Stromal cell of bone marrow (primary cell): Measurements from ENCODE around the gene RXFP1.

Source experiments
- DNase-seq: peaks from one replicate; pipeline ENCODE4 v3.0.0-alpha.2; 2012; ENCODE audit warnings: low read depth

The RXFP1 gene

DNA sequence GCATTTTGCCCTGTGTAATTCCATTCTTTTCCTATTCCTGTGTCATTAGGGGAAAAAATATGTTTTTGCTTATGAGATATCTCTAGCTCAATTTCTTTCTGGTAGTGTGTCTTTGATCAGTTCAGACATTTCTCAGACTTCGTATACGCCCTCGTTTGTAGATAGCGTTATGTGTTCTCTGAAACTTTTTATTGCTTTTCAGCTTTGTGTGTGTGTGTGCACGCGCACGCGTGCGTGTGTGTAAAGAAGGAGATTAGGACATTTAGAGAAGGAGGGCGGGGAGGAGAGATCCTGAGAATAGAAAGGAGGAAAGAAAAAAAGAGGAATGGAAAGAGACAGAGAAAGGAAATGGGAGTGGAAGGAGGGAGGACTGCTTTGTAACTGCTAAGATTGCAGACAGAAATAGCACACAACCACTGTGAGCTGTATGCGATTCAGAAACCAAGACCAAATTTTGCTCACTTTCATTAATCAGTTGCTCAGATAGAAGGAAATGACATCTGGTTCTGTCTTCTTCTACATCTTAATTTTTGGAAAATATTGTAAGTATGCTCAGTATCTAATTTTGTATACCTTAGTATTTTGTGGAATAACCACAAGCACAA lies at the start of gene RXFP1:
TSS of gene RXFP1 (plus strand) at position 399 of the 605 bp plus-strand sequence. CDS start at position 494, 95 bp downstream.
- no peak for DNase-seq

DNA sequence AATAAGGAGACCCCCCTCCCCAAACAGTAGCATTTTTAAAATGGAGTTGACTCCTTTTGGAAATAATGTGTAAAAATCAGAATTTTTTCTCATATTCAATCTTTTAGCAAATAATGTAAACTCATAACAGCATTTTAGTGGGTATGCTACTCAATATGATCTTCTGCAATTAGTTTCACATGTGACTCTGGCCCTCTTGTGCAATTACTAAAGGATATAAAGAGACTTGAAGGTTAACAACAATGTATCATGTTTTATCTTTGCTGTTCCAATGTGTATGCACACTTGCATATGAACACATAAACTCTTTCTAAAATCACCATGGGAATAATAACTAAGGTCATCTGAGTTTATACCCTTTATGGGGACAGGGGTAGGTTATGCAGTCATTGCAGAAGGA lies 39.9 kb upstream of the RXFP1 start:
- DNase-seq: no peak

DNA sequence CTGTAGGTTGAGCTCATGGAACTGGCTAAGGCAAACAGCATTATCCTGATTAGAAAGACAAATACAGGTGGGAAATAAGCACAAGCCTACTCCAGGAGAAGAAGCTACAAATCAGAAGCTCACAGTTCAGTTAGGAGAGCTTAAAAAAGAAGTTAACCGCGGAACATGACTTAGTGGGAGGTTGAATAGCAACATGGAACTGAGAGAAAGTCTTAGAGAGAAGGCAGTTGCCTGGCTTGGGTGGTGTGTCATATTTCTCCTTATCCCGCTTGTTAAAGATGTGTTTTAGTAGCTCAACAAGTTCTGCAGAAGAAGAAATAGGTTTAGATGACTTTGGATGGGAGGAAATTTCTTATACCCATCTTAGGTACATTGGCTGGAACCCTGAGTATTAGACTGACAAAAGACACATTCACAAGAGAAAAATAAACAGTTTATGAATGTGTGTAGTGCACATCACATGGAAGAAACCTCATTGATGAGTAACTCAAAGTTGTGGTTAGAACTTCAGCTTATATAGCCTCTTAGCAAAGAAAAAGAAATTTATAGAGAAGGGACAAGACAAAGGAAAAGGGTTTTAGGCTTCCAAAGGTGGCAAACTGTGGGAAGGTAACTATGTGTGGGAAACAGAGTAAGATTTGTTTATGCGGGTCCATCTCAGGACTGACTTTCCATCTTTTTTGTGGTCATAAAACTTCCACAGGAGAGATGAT lies 37.4 kb upstream of the RXFP1 start:
- DNase-seq: peak; percentile 50

DNA sequence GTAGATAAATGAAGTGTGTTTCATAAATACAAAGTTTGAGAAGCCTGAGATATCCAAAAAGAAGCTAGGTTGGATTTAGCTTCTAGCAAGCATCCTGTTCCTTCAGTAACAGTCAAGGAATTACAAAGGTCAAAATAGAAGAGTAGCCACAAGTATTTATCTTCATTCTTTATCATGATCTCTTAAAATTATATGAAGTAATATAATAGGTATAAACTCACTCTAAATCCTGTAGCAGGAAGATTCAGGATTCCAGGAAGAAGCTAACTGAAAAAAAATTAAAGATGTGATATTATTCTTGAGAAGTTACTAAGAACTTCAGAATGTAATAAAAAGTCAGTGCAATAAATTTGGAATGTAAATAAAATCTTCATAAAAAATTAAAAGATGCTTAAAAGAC lies 31.1 kb upstream of the RXFP1 start:
- DNase-seq: no peak

DNA sequence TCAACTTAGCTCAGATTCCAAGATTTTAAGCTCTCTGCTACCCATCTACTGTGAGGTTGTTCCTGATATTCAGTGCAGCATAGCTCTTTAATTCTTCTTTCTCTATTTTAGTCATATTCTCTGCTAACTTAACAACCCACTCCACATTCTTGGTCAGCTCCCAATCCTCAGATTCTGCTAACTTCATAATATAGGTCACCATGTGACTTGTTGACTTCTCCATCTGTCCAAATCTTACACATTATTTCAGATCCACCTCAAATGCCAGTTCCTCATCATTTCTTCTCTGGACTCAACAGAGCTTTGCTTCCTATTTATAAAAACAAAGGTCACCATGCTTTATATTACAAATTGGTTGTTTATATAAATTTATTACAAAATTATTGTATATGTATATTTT lies 29.3 kb upstream of the RXFP1 start:
- no peak for DNase-seq

DNA sequence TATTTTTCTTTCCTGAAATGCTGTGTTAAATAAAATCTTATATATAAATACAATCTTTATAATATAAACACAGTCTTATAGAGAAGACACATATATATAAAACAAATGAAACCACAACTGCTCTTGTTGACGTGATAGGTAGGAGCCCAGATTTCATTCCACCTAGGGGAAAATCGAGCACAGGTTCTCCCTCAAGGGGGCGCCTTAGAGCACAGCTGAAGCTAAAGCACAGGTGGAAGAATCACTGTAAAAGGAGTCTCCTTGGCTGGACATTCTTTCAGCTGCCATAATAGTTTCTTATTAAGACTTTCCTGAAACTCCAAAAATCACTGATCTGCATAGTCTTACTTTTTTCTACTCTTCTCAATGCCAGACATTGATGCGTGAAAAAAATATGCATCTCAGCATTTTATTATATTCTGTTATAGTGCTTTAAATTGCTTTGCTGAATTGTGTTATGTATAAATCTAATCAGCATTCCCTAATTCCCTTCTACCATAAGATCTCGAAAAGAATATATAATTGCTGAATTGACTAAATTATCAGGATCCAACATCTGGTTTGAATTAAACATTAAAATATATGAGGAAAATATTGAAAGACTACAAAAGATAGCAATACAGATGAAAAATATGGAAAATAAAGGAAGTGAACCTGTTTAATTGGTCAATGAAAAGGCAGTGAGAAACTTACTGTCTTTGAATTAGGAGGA lies 25.5 kb upstream of the RXFP1 start:
- no peak for DNase-seq

DNA sequence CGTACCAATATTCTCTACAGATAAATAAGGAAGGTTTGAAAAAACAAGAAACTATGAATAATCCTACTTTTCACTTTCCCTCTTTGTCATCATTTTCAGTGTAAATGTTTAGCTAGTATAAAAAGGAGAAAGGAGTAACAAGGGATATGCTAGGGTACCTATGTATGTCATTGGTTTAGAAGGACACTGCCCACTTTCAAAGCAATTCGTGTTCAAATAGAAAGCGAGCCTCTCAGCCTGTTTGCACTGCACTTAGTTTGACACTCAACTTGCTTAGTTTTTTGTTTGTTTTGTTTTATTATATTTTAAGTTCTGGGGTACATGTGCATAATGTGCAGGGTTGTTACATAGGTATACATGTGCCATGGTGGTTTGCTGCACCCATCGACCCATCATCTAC lies 21.6 kb upstream of the RXFP1 start:
- no peak for DNase-seq

DNA sequence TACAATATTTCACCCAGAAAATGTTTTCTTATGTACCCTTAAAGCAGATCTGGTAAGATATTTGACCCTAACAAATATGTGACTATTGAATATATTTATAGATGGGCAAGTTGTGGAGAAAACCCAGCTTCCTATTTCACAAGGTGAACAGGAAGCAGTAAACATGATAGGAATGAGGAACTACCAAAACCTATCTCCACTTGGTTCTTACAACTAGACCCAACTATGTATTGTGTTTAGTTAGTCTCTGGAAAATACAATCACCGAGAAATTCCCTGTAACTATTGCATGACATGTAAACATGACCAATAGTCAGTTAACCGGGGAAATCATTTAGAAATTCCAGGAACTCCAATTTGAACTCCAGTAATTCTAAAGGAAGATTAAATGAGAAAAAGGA lies 8.4 kb upstream of the RXFP1 start:
- DNase-seq: no peak

DNA sequence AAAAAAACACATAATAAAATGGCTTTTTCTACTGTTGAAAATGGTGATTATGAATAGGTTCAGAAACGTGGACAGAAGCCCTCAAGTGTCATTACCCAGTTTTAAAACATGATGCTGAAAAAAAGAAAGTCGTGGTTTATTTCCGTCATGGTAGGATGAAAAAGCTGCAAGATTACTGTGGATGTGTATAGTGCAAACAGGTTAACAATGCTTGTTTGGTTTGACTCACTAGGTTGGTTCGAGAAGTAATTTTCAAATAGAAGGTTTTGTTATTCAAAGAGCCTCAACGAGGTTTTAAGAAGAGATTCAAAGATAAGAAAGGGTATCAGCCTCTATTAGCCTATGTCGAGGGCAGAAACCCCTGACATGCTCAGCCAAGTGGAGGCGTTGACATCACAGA lies 2.5 kb upstream of the RXFP1 start:
- no peak for DNase-seq

DNA sequence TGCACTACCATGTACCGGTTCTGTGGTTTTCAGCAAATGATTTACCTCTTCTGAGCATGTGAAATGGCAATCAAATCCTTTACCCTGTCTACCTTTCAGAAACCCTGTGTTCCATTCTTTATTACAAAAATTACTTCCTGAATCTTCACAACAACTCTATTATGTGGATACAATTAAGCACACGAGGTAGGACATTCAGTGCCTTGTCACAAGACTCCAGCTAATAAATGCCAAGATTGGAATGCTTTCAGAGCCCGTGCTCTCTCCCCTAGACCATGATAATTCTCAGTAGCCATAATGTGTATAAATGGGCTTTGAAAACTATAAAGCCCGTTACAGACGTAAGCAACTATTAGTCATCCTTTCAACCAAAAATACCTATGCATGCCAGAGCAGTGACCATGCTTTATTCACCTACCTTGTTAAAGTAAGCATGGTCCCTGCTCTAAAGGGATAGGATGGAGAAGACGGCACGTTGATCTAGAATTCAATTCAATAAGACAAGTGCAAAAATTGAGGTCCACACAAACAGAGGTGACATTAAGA lies 2.4 kb downstream of the RXFP1 start:
- no peak for DNase-seq

DNA sequence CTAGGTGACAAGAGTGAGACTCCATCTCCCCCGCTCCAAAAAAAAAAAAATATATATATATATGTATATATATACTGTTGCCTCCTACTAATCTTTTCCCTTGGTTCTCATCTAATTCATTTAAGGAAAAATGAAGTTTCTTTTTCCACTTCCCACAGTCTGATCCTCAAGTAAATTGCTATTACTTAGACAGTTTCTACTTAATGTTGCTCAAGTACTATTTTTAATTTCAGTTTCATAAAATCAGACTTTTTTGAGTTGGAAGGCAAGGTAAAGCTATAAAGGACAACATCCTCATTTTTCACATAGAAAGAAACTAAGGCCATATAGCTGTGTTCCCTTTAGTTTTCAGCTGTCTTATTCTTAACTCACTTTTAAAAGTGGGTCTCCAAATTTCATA lies 5.8 kb downstream of the RXFP1 start:
- no peak for DNase-seq

DNA sequence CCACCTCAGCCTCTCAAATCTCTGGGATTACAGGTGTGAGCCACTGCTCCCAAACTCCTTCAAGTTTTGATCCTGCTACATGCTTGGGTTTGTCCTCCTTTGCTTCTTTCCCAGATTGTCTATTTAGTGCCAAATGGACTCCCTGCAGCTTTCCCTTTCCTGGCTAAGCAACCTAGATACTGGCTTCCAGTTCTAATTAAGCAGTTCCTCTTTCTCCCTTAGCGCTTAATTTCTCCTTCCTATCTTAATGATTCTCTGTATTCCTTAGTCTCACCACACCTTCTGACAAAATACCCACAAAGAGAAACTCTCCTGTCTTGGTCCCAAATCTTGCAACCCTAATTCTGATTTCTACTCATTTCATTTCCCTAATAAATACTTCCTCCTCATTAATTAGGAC lies 7.8 kb downstream of the RXFP1 start:
- no peak for DNase-seq

DNA sequence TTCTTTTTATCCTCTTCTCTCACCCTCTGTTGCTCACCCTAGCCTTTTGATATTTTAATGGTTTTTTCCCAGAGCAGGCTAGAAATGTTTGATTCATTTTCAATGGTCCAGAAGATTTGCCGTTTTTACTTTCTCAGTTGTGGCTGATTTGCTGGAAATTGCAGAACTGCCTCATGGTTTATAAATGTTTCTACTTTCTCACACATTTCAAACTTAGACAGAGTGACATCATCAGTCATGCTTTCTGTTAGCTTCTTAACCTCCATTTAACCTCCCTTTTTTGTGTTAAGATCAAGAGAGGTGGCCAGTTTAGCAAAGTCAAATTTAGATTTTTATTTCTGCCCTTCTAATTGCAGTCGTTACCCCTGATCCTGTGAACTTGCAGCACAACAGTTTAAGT lies 8.7 kb downstream of the RXFP1 start:
- DNase-seq: peak; percentile 31

DNA sequence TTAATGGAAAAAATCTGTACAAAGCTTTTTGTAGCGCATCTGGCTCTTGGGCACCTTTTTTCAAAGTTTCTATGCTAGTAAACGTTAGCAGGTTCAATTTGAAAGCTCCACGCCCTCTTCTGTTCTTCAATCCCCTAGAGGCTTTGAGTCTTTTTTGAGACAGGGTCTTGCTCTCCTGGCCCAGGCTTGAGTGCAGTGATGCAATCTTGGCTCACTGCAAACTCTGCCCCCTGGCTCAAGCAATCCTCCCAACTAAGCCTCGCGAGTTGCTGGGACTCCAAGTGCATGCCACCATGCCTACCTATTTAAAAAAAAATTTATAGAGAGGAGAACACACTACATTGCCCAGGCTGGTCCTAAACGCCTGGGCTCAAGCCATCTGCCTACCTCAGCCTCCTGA lies 9.2 kb downstream of the RXFP1 start:
- no peak for DNase-seq

DNA sequence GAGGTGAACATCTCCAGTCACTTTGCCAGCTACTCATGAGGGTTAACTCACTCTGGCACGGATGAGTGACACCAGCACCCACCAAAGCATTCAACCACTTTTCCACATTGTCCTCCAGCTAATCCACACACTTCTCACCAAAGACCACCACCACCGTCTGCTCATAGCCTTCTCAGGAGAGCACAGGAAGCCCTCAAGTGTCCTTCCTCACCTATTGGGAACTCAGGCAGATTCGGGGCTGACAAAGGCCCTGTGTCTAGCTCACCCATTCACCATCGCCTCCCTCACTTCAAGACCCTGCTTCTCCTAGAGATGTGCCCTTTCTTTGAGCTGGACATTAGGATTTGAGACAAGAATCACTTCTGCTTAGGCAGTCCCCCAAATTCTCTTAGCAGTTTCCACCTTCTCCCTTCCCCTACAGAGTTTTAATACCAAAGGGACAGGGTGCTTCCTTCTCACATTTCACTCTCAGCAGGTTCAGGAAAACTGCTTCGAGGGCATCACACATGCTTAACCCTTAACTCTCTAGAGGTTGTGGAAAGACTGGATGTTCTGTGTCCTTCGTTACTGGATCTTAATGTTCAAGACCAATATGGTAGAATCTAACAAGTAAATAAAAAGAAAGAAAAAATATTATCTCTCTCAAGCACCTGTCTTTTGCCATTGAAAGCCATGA lies 11.0 kb downstream of the RXFP1 start:
- no peak for DNase-seq

DNA sequence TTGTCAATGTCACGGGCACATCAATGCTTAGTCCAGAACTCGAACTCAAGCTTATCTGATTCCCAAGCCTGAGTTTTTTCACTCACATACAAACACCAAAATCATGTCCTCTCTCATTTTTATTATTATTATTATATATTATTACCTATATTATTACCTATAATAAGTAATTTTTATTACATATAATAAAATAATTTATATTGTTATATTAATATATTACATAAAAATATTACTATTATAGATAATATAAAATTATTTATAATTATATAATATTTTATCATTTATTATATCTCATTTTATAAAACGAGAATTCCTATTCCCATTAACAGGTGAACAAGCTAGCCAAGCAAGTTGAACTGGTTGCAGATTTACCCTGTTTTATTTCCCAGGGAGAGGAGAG lies 13.0 kb downstream of the RXFP1 start:
- no peak for DNase-seq

DNA sequence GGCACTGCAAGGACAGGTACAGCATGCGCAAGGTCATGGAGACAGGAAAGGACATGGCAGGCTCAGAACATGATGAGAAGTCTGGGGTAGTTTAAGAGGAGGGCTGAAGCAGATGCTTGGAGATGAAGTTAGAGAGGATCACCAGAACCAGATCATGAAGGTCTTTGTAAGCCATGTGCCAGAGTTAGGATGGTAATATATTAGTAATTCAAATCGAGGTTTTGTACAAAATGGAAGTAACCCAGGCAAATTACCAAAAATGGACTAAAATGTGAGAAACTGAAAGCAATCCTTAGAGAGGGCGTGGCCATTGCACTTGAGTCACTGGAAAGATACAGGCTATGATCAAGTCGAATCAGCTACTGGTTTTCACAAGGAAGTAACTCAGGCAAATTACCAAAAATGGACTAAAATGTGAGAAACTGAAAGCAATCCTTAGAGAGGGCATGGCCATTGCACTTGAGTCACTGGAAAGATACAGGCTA lies 13.5 kb downstream of the RXFP1 start:
- DNase-seq: peak; percentile 84

DNA sequence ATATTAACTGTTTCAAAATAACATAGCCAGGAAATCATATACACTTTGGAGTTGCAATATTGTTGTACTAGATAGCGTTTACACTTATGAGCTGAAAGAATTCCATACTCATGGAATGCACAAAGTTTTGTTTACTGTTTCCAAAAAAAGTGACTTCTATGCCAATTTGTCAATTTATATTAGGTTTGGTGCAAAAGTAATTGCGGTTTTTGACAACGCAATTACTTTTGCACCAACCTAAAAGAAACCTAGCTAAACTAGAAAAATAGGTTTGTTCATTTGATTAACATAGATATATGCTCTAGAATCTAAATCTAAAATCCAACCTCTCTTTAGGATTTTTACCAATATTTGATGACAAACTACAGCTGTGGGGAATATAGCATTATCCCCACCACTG lies 15.2 kb downstream of the RXFP1 start:
- no peak for DNase-seq

DNA sequence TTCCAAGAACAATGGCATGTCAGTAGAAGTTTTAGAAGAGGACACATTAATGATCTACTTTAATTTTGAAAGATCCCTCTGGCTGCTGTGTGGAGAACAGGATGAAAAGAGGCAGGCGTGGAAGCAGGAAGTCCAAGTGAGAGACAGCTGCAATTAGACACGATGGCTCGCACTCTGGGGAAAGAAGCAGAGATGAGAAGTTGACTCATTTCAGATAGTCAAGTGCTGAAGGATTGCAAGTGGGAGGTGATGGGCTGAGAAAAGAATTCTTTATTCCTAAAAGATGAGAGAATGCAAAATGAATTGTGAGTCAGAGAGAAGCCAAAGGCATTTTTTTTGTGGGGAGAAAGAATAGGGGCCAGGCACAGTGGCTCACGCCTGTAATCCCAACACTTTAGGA lies 16.5 kb downstream of the RXFP1 start:
- DNase-seq: peak; percentile 22

DNA sequence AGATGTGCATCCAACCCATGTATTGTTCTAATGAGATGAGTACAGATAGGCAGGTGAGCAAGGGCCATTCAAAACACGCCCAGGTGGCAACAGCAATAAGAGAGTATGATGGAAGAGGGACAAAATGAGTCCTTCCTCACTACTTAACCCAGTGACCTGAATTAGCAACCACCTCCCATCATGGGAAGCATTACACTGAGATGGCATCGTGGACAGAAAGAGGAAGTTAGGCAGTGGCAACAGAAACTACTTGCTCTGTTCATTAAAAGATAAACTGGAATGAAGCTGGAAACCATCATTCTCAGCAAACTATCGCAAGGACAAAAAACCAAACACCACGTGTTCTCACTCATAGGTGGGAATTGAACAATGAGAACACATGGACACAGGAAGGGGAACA lies 17.2 kb downstream of the RXFP1 start:
- DNase-seq: no peak

DNA sequence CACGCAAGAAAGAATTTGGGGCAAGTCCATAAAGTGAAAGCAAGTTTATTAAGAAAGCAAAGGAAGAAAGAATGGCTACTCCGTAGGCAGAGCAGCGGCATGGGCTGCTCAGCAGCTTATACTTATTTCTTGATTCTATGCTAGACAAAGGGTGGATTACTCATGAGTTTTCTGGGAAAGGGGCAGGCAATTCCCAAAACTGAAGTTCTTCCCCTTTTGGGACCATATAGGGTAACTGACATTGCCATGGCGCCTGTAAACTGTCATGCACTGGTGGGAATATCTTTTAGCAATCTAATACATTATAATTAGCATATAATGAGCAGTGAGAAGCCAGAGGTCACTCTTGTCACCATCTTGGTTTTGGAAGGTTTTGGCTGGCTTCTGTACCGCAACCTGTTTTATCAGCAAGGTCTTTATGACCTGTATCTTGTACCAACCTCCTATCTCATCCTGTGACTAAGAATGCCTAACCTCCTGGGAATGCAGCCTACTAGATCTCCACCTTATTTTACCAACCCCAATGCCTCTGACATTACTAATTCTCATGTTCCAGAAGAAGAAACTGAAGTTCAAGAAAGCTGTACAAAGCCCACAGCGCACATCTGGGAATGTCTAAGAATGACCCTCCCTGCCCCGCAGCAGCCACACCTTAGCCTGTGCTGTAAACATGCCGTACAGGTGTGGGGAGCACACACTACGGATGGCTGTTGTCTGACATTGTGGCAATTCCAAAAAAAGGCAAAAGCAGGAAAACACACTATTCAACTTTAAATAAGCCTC lies 18.6 kb downstream of the RXFP1 start:
- no peak for DNase-seq

DNA sequence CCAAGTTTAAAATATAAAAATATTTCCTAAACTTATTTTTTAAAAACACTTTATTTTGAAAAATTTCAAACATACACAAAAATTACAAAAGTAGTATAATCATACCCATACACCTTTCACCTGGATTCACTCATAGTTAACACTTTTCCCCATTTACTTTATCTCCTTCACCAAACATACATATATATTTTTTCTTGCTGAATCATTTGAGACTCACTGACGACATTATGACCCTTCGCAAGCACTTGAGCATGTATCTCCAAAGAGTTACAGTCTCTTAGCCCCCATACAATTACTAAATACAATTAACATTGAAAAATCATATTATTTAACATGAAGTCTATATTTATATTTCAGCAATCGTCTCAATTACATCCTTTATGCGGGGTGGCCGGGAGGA lies 19.8 kb downstream of the RXFP1 start:
- DNase-seq: no peak
